ENCODE measurements around the gene CACNA1S.
A peak's percentile ranks its signal among the peaks of the same experiment; 100 is the strongest.

CACNA1S gene

GRCh38 chr1:201008666-201009360 is 103.4 kb downstream of the CACNA1S start:
- DNase-seq, result no peak

DNA sequence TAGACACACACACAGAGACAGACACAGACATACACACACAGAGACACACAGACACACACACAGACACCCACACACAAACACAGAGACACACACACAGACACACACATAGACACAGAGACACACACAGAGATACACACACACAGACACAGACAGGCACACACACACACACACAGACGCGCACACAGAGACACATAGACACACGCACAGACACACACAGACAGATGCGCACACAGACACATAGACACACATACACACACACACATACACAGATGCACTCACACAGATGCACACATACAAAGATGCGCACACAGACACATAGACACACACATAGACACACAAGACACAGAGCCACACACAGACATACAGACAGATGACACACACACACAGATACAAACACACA is 104.7 kb downstream of the CACNA1S start:
- DNase-seq, result no peak

DNA sequence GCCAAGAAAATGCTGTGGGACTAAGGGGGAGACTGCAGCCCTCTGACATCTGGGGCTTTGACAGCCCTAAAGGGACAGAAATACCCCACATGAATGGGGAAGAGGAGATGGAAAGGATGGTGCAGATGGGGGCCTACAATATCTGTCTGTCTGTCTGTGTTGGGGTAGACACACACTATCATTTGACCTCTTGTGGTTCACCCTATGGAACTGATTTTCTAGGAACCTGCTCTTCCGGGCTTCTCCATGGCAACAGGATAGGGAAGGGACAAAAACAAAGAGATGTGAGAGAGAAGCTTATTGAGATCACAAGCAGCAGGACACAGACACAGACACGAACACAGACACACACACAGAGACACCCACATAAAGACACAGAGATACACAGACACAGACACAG is 105.8 kb downstream of the CACNA1S start:
- no peak for DNase-seq

DNA sequence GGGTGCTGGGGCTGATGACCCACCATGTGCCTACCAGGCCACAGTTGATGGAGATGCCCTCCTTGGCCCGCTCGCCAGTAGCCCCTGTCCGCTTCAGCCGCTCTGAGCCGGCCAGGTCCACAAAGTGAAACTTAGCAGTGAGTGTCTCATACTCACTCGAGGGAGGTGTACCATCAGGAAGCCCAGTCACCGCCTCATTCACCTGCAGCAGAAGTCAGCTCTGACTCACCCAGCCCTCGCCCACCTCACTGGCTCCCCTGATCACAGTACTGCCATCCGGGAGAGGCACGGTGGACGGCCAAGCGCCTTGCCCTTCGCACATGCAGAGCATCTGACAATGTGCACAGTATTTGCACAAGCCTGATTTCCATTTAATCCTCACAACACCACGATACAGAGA is 107.5 kb downstream of the CACNA1S start:
- no peak for DNase-seq

DNA sequence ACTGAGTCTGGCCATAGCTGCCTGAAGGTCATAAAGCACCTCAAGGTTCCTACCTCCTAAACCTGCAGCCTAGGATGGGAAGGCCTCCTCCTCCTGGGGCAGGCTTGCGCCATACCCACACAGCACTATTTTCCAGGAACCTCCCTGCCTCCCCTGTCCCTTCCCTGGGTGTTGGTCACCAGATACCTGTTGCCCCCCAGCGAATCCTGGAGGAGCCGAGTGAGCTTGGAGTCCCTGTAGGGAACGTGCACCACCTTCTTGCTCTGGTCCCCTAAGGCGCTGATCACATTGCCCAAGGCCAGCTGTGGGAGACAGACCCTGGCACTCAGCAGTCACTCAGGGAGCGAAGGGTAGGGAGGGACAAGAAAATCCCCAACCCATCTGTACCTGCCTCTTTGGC is 108.1 kb downstream of the CACNA1S start:
- DNase-seq, result no peak

DNA sequence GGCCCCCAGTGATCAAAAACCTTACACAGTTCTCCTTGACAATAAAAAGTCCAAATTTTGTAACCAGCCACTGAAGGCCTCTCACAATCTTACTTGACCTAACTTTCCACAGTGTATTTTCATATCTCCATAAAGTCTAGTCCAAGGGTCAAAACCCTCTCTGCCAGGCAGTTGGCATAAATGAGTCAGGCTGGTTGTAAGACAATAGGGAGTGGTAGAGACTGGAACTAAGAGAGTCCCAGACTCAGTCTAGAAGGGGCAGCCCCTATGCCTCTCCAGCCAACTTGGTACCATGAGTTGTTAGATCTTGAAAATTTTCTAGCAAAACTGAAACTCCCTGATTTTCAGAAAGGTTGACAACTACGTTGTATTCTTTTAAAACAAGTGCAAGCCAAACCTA is 109.7 kb downstream of the CACNA1S start:
- no peak for DNase-seq

- DNase-seq, result no peak
Measured at GRCh38 chr1:201001962-201002361, 110.3 kb downstream of the CACNA1S start.

GRCh38 chr1:201000391-201000790 is 111.8 kb downstream of the CACNA1S start:
- no peak for DNase-seq

DNA sequence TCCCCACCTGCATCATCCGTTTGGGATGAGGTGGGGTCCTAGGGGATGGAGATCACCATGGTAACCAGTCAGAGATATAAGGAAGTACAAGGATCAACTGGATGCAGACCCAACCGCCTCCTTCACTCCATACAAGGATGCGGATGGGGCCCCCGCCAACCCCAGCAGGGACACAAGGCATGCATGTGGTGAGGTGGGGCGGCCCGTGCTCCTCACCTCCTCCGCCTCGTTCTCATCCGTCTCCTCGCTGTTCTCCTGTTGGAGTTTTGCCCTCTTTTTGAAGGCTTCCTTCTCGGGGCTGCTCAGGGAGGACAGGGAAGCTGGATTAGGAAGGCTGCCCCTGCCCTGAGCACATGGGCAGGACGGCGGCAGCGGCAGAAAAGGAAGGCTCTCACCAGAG is 112.6 kb downstream of the CACNA1S start:
- DNase-seq, result no peak

DNA sequence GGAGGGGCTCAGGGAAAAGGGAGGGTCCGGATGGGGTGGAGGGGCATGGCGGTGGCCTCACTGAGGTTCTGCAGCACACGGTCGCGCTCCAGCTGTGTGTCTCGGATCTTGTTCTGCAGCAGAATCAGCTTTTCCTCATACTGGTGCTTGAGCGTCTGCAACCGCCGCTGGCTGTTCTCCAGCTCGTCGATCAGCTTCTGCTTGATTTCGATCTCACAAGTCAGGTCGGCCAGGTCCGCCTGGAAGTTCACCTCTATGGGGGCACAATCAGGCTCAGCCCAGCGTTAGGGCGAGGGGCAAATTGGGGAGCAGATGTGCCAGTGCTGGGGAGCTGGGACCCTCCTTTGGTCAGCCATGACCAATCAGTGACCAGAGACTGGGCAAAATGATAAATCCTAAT is 113.9 kb downstream of the CACNA1S start:
- DNase-seq, result no peak

- peak; percentile 32 for DNase-seq
Measured at GRCh38 chr1:200992382-200993048, 119.7 kb downstream of the CACNA1S start.

GRCh38 chr1:200991097-200991614 is 121.1 kb downstream of the CACNA1S start:
- no peak for DNase-seq

DNA sequence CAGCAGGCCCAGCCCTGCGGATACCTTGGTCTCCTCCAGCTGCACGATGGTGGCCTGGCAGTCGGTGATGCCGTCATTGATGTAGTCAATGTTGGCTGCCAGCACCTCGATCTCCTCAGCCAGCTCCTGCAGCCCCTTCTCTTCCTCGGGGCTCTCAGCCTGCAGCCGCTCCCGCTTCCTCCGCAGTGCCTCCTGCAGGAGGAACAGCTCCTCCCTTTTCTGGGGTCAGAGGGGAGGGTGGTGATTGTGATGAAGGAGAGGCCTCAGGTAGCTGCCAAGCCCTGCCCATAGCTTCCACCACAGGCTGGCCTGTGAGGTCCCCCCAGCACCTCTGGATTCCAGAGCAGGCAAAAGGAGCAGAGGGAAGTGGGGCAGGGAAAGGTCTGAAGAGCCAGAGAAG is 122.1 kb downstream of the CACNA1S start:
- no peak for DNase-seq
